ENCODE measurements around the gene MRPL43. TPM values are rescaled to one million over a fixed set of nuclear protein-coding genes. Genes with fewer than 3 reads are reported as not detected.

The MRPL43 gene
- polyA plus RNA-seq, 1 experiment: 72.3 TPM

DNA sequence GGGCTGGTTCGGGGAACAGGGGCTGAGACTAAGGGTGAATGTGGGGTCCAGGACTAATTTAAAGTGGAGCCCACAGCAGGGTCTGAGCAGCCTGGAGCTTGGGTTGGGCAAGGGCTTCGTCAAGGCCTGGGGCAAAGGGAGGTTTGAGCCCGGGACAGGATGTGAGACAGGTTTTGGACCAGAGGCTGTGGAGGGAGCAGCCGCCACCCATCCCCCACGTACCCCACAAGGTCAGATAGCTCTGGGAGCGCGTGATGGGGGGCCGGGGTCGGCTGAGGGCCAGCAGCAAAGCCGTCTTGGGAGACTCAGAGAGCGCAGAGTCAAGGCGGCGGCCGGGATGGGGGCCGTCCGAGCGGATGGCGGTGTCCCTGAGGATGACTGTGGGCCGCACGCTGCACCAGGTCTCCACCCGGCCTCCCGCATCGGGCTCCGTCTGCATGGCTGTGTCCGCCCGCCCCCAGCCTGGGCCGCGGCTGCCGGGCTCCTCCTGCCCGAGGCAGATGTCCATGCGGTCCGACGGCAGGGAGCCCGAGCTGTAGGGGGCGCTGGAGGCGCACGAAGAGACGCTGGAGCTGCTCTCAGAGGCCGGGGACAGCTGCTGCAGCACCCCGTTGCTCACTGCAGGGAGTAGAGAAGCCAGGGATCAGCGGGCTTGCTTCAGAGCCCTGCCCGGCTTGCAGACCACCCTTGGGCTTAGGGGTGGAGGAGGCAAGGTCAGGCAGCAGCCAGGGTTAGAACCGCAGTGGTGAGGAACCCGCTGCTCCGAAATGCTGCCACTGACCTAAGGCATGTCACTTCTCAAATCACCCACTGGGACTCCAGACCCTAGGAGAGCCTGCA is 31.5 kb upstream of the MRPL43 start:
- no peaks in the 10 kb centered on the region for H3K9me3 ChIP-seq (ENCODE audit: control insufficient read depth, insufficient read depth, low read length)
- H3K4me3 ChIP-seq (ENCODE audit: low read depth, low read length): no peak overlapping the region
- TF ChIP-seq CTCF (IDR thresholded peaks at IDR 0.05; ENCODE audit: low read depth, low read length): peak; percentile 78
- no peak overlapping the region for H3K27ac ChIP-seq (ENCODE audit: low read depth, low read length)
- no peak for DNase-seq (ENCODE audit: low read depth, low spot score)
- ChIA-PET POLR2A (interaction anchor here (1.0 to 1.5 kb wide), 5 partner anchors 13 to 483 kb away, joined by 3 to 4 read pairs (median 3); partner anchors contain the start of genes HIF1AN and KAZALD1), CTCF (interaction anchor here (0.6 to 6.6 kb wide), 25 partner anchors 11 to 739 kb away, joined by 3 to 271 read pairs (median 4); partner anchors contain the start of genes KAZALD1, LZTS2, PDZD7 and SFXN3)
- no peaks in the 10 kb centered on the region for H3K27me3 ChIP-seq (ENCODE audit: control insufficient read depth, insufficient read depth, low read length)

- H3K27ac ChIP-seq (ENCODE audit: low read depth, low read length): no peak overlapping the region
- no peak overlapping the region for H3K4me3 ChIP-seq (ENCODE audit: low read depth, low read length)
- no peaks in the 10 kb centered on the region for H3K27me3 ChIP-seq (ENCODE audit: control insufficient read depth, insufficient read depth, low read length)
- no peak for DNase-seq (ENCODE audit: low read depth, low spot score)
- POLR2A ChIA-PET: interaction anchor here (1.4 to 1.5 kb wide), 2 partner anchors 14 to 25 kb away, joined by 4 read pairs; no protein-coding TSS in a partner anchor
- no peak for TF ChIP-seq CTCF (IDR thresholded peaks at IDR 0.05; ENCODE audit: low read depth, low read length)
- CTCF ChIA-PET: interaction anchor here (0.6 to 6.6 kb wide), 14 partner anchors 11 to 323 kb away, joined by 3 to 271 read pairs (median 6); partner anchors contain the start of genes KAZALD1, LZTS2, PDZD7 and SFXN3
- no peaks in the 10 kb centered on the region for H3K9me3 ChIP-seq (ENCODE audit: control insufficient read depth, insufficient read depth, low read length)
Observed at GRCh38 chr10:101018118-101018599, 30.9 kb upstream of the MRPL43 start.

DNA sequence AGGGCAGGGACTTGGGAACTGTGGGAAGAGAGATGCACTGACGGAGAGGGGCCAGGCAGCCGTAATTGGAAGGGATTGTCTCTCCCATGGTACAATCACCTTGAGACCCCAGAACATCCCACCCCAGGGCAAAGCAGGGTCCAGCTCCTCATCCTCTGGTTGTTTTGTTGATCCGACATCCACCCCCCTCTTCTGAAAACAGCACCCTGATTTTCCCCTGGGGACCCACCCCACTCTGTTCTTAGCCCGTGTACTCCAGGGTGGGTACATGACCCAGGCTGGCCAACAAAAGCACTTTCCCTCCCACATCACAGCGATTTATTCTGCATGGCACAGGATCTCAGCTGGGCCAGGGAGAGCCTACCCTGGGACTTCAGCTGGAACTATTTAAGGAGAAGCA is 29.5 kb upstream of the MRPL43 start:
- H3K27ac ChIP-seq (ENCODE audit: low read depth, low read length): no peak overlapping the region

DNA sequence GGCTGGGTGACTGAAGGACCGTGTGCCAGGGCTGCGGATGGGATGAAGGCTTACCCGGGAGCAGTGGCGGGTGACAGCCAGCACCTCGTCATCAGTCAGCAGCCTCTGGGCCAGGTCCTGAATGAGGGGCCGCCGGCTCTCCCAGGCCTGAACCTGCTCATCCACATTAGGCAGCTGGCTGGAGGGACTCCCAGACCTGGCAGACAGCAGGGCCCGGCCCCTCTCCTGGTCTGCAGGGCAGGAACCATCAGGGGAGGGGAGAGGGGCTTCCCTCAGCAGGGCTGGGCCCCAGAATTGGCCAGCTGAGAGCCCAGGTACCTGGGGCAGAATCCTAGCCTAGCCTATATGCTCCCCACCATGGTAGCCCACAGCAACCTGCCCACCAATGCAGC is 28.3 kb upstream of the MRPL43 start:
- no peak for DNase-seq (ENCODE audit: low read depth, low spot score)
- ChIA-PET CTCF (interaction anchor here (1.0 to 6.6 kb wide), 11 partner anchors 9 to 137 kb away, joined by 3 to 271 read pairs (median 14); partner anchors contain the start of genes LZTS2, PDZD7 and SFXN3), POLR2A (interaction anchor here (2.2 kb wide), 1 partner anchor 17 kb away, joined by 9 read pairs; no protein-coding TSS in a partner anchor)
- Histone ChIP-seq H3K27me3 (ENCODE audit: control insufficient read depth, insufficient read depth, low read length) (no peaks in the 10 kb centered on the region), H3K27ac (ENCODE audit: low read depth, low read length) (peak overlapping the region; percentile 52), H3K4me3 (ENCODE audit: low read depth, low read length) (no peak overlapping the region), H3K9me3 (ENCODE audit: control insufficient read depth, insufficient read depth, low read length) (no peaks in the 10 kb centered on the region)
- TF ChIP-seq CTCF (IDR thresholded peaks at IDR 0.05; ENCODE audit: low read depth, low read length): no peak

More for the DNA sequence above, 29.5 kb upstream of the MRPL43 start:
- CTCF ChIA-PET: interaction anchor here (1.5 to 6.6 kb wide), 7 partner anchors 10 to 125 kb away, joined by 7 to 271 read pairs (median 27); partner anchors contain the start of genes KAZALD1 and LZTS2
- Histone ChIP-seq H3K4me3 (ENCODE audit: low read depth, low read length) (no peak overlapping the region), H3K9me3 (ENCODE audit: control insufficient read depth, insufficient read depth, low read length) (no peaks in the 10 kb centered on the region), H3K27me3 (ENCODE audit: control insufficient read depth, insufficient read depth, low read length) (no peaks in the 10 kb centered on the region)
- TF ChIP-seq CTCF (IDR thresholded peaks at IDR 0.05; ENCODE audit: low read depth, low read length): no peak
- POLR2A ChIA-PET: no interaction called here
- no peak for DNase-seq (ENCODE audit: low read depth, low spot score)

Data from AG04450 (cell line).